HG03457 (cell line): ENCODE measurements around the gene NRXN3.

Experiments used
- ATAC-seq: cut with Tn5 transposase; IDR thresholded peaks from one replicate; pipeline ENCODE4 v1.9.1; 2021; ENCODE audit warnings: moderate number of reproducible peaks; ENCODE audit not compliant: unreplicated experiment

NRXN3 gene

GRCh38 chr14:78240567-78240966 lies 70.4 kb downstream of the NRXN3 start:
- no peak for ATAC-seq

- no peak for ATAC-seq
Measured at GRCh38 chr14:78242086-78242485, 71.9 kb downstream of the NRXN3 start.

- no peak for ATAC-seq
Measured at GRCh38 chr14:78243187-78243586, 73.0 kb downstream of the NRXN3 start.

- ATAC-seq, result no peak
Measured at GRCh38 chr14:78245238-78245637, 75.1 kb downstream of the NRXN3 start.

- ATAC-seq, result no peak
Measured at GRCh38 chr14:78248501-78249090, 78.4 kb downstream of the NRXN3 start.

- ATAC-seq, result no peak
Measured at GRCh38 chr14:78251308-78251707, 81.1 kb downstream of the NRXN3 start.

- ATAC-seq, result no peak
Measured at GRCh38 chr14:78253986-78254385, 83.8 kb downstream of the NRXN3 start.

GRCh38 chr14:78254911-78255461 lies 84.8 kb downstream of the NRXN3 start:
- ATAC-seq, result no peak

GRCh38 chr14:78259831-78260230 lies 89.7 kb downstream of the NRXN3 start:
- no peak for ATAC-seq

GRCh38 chr14:78278464-78279250 lies 108.5 kb downstream of the NRXN3 start:
- no peak for ATAC-seq

GRCh38 chr14:78282437-78282836 lies 112.3 kb downstream of the NRXN3 start:
- ATAC-seq, result no peak

- ATAC-seq, result no peak
Measured at GRCh38 chr14:78286210-78286609, 116.0 kb downstream of the NRXN3 start.

- ATAC-seq, result no peak
Measured at GRCh38 chr14:78292003-78292402, 121.8 kb downstream of the NRXN3 start.

- ATAC-seq, result no peak
Measured at GRCh38 chr14:78297858-78298257, 127.7 kb downstream of the NRXN3 start.

GRCh38 chr14:78298298-78298697 lies 128.1 kb downstream of the NRXN3 start:
- no peak for ATAC-seq

GRCh38 chr14:78302841-78303240 lies 132.7 kb downstream of the NRXN3 start:
- no peak for ATAC-seq

- ATAC-seq, result no peak
Measured at GRCh38 chr14:78307671-78308070, 137.5 kb downstream of the NRXN3 start.

- no peak for ATAC-seq
Measured at GRCh38 chr14:78308079-78308478, 137.9 kb downstream of the NRXN3 start.

- ATAC-seq, result no peak
Measured at GRCh38 chr14:78310272-78310671, 140.1 kb downstream of the NRXN3 start.

GRCh38 chr14:78313499-78313898 lies 143.3 kb downstream of the NRXN3 start:
- ATAC-seq, result no peak

GRCh38 chr14:78314484-78314883 lies 144.3 kb downstream of the NRXN3 start:
- no peak for ATAC-seq

GRCh38 chr14:78316052-78316451 lies 145.9 kb downstream of the NRXN3 start:
- no peak for ATAC-seq
